GM18909 (cell line): ENCODE data around the gene MED27.

Experiments used
- ATAC-seq: cut with Tn5 transposase; IDR thresholded peaks from one replicate; pipeline ENCODE4 v1.9.1; 2021; ENCODE audit warnings: mild to moderate bottlenecking; ENCODE audit not compliant: unreplicated experiment, poor library complexity

The MED27 gene

GRCh38 chr9:131844745-131845118 is 234.9 kb downstream of the MED27 start:
- ATAC-seq = no peak

- ATAC-seq = no peak
Observed at GRCh38 chr9:131843989-131844744, 235.5 kb downstream of the MED27 start.

- no peak for ATAC-seq
Observed at GRCh38 chr9:131841765-131842318, 237.8 kb downstream of the MED27 start.

- ATAC-seq = no peak
Observed at GRCh38 chr9:131840751-131841702, 238.6 kb downstream of the MED27 start.

GRCh38 chr9:131840220-131840619 is 239.4 kb downstream of the MED27 start:
- ATAC-seq = no peak

GRCh38 chr9:131839281-131840084 is 240.2 kb downstream of the MED27 start:
- no peak for ATAC-seq

GRCh38 chr9:131838530-131839280 is 241.0 kb downstream of the MED27 start:
- ATAC-seq = no peak

- no peak for ATAC-seq
Observed at GRCh38 chr9:131837836-131838235, 241.8 kb downstream of the MED27 start.

- ATAC-seq = no peak
Observed at GRCh38 chr9:131837316-131837715, 242.4 kb downstream of the MED27 start.

GRCh38 chr9:131836607-131837315 is 242.9 kb downstream of the MED27 start:
- ATAC-seq = no peak

- ATAC-seq = no peak
Observed at GRCh38 chr9:131836021-131836420, 243.6 kb downstream of the MED27 start.

- no peak for ATAC-seq
Observed at GRCh38 chr9:131835151-131835910, 244.3 kb downstream of the MED27 start.

GRCh38 chr9:131834721-131835120 is 244.9 kb downstream of the MED27 start:
- no peak for ATAC-seq

GRCh38 chr9:131833906-131834305 is 245.8 kb downstream of the MED27 start:
- ATAC-seq = no peak

GRCh38 chr9:131833083-131833482 is 246.6 kb downstream of the MED27 start:
- ATAC-seq = no peak

GRCh38 chr9:131831380-131832165 is 248.1 kb downstream of the MED27 start:
- ATAC-seq = no peak

- ATAC-seq = no peak
Observed at GRCh38 chr9:131827821-131828369, 251.8 kb downstream of the MED27 start.
